NCI-H1417 (cell line): ENCODE results near the gene HOXD3.

Experiments used
- DNase-seq, 3 experiments: peaks; one replicate each; lab custom pipeline; 2025; lab: John Stamatoyannopoulos, UW

HOXD3 gene

GRCh38 chr2:176212276-176212675 lies 55.2 kb downstream of the HOXD3 start:
- no peak for DNase-seq

GRCh38 chr2:176213406-176213805 lies 56.3 kb downstream of the HOXD3 start:
- no peak for DNase-seq
